ENCODE measurements around the gene LPP.

LPP gene

DNA sequence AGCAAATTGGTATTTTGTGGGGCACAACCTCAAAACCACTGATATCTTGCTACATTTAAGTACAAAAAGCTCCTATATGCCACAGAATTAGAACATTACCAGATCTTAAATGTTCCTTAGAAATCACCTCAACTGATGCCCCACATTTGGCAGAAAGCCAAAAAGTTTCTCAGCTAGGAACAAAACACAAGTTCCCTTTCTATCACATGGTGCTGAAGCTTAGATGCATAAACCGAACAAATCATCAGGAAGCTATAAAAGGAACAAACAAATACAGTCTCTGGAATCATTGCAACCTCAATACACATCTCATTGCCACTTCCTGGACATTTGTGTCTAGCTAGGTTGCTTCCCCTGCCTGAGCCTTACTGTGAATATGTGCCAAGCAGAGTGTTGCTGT, 492.6 kb downstream of the LPP start:
- ChIA-PET CTCF (interaction anchor here (1.1 to 3.4 kb wide), 4 partner anchors 10 to 908 kb away, joined by 3 to 10 read pairs (median 4); no protein-coding TSS in a partner anchor), POLR2A (no interaction called here)
- TF ChIP-seq, protein P1, sequence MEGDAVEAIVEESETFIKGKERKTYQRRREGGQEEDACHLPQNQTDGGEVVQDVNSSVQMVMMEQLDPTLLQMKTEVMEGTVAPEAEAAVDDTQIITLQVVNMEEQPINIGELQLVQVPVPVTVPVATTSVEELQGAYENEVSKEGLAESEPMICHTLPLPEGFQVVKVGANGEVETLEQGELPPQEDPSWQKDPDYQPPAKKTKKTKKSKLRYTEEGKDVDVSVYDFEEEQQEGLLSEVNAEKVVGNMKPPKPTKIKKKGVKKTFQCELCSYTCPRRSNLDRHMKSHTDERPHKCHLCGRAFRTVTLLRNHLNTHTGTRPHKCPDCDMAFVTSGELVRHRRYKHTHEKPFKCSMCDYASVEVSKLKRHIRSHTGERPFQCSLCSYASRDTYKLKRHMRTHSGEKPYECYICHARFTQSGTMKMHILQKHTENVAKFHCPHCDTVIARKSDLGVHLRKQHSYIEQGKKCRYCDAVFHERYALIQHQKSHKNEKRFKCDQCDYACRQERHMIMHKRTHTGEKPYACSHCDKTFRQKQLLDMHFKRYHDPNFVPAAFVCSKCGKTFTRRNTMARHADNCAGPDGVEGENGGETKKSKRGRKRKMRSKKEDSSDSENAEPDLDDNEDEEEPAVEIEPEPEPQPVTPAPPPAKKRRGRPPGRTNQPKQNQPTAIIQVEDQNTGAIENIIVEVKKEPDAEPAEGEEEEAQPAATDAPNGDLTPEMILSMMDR (IDR thresholded peaks at IDR 0.05; ENCODE audit: control extremely low read depth, extremely low read depth, low read depth, missing control alignments), result no peak
- DNase-seq (ENCODE audit: extremely low spot score), result no peak

DNA sequence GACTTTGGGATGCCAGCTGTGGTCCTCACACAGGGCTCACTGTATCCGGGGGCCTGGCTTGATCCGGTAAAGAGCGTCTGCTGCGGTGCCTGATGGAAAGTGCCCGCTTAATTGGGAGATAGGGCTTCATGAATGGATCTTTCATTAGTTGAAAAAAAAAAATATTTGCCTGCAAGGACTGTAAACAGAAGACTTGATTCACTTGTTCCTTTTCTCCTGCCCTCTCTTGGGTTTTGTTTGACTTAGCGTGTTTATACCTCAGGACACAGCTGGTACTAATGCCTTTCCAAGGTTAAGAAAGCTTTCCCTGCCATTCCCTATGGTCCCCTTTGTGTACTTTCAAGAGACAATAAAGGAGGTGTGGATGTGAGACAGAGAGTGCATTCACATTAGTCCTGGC, 493.3 kb downstream of the LPP start:
- no peak for DNase-seq (ENCODE audit: extremely low spot score)
- ChIA-PET CTCF (interaction anchor here (1.1 to 3.4 kb wide), 4 partner anchors 11 to 907 kb away, joined by 3 to 10 read pairs (median 4); no protein-coding TSS in a partner anchor), POLR2A (no interaction called here)
- TF ChIP-seq, protein P1 (IDR thresholded peaks at IDR 0.05; ENCODE audit: control extremely low read depth, extremely low read depth, low read depth, missing control alignments), result no peak

GRCh38 chr3:188649521-188649920, 495.6 kb downstream of the LPP start:
- CTCF ChIA-PET, result interaction anchor here (3.4 kb wide), 1 partner anchor 10 kb away, joined by 10 read pairs; no protein-coding TSS in a partner anchor
- TF ChIP-seq, protein P1 (IDR thresholded peaks at IDR 0.05; ENCODE audit: control extremely low read depth, extremely low read depth, low read depth, missing control alignments), result no peak
- POLR2A ChIA-PET, result no interaction called here
- DNase-seq (ENCODE audit: extremely low spot score), result no peak

- ChIA-PET CTCF (interaction anchor here (1.4 kb wide), 1 partner anchor 916 kb away, joined by 5 read pairs; no protein-coding TSS in a partner anchor), POLR2A (no interaction called here)
- DNase-seq (ENCODE audit: extremely low spot score), result no peak
- TF ChIP-seq, protein P1 (IDR thresholded peaks at IDR 0.05; ENCODE audit: control extremely low read depth, extremely low read depth, low read depth, missing control alignments), result no peak
Observed at GRCh38 chr3:188656196-188656982, 502.4 kb downstream of the LPP start.

GRCh38 chr3:188658606-188659005, 504.6 kb downstream of the LPP start:
- CTCF ChIA-PET, result interaction anchor here (1.2 to 3.3 kb wide), 2 partner anchors 10 to 920 kb away, joined by 3 to 10 read pairs; no protein-coding TSS in a partner anchor
- TF ChIP-seq, protein P1 (IDR thresholded peaks at IDR 0.05; ENCODE audit: control extremely low read depth, extremely low read depth, low read depth, missing control alignments), result no peak
- POLR2A ChIA-PET, result no interaction called here
- DNase-seq (ENCODE audit: extremely low spot score), result no peak

DNA sequence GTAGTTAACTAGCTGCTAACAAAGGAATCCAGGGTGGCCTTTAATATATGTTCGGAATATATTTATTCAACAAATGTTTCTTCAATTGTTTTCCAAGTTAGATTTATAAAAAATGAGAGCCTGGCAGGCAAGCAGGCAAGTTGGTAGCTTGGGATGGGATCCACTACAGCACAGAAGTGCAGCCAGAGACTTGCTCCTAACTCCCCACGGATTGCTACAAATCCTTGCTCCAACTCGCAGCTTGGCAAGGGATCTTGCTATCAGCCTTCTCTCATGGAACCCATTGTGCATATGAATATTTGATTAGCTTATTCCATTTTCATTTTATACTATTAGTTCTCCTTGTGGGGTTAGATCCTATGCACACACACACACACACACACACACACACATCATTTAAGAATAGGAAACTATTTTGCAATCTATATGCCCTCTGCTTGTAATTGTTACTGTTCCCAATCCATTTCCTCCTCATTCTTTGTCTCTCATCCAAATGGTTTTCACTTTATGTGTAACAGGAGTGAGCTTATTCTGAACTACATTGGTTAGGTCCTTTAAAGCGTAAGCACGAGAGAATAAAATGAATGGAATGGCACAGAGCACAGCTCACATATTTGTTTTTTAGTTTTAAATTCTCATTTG, 505.6 kb downstream of the LPP start:
- TF ChIP-seq, protein P1 (IDR thresholded peaks at IDR 0.05; ENCODE audit: control extremely low read depth, extremely low read depth, low read depth, missing control alignments), result no peak
- POLR2A ChIA-PET, result no interaction called here
- no peak for DNase-seq (ENCODE audit: extremely low spot score)
- CTCF ChIA-PET, result interaction anchor here (3.3 kb wide), 1 partner anchor 11 kb away, joined by 10 read pairs; no protein-coding TSS in a partner anchor
